ENCODE data around the gene TMEM203. TPM values are rescaled to one million over a fixed set of nuclear protein-coding genes. Genes with fewer than 3 reads are reported as not detected.

Gene TMEM203
- polyA plus RNA-seq, 1 donor (not counting 4 experiments of a cell fraction or from before 2014, with no cell fraction given), result 29.2 TPM

GRCh38 chr9:137178201-137178938, 27.1 kb downstream of the TMEM203 start:
- Histone ChIP-seq H3K27ac (ENCODE audit: control insufficient read depth, insufficient read depth, low read length) (no peak overlapping the region), H3K27me3 (ENCODE audit: control insufficient read depth, extremely low read depth, insufficient read depth, low read length) (peaks cover 22% of the 10 kb centered on the region), H3K4me2 (ENCODE audit: control insufficient read depth, extremely low read depth, insufficient read depth, low read depth, low read length) (no peak overlapping the region), H4K20me1 (ENCODE audit: control insufficient read depth, extremely low read depth, insufficient read depth, low read length) (peaks cover 9% of the 10 kb centered on the region), H2AFZ (ENCODE audit: control insufficient read depth, low read length) (no peak overlapping the region), H3K9me3 (ENCODE audit: control insufficient read depth, low read depth, low read length) (no peaks in the 10 kb centered on the region), H3K4me1 (ENCODE audit: control insufficient read depth, extremely low read depth, insufficient read depth, low read length) (no peaks in the 10 kb centered on the region), H3K36me3 (ENCODE audit: control insufficient read depth in 2 of 2, extremely low read depth in 1 of 2, insufficient read depth in 2 of 2, low read length in 2 of 2) (peaks cover 8 to 15% of the 10 kb centered on the region in 2 experiments), H3K9me1 (ENCODE audit: control insufficient read depth, extremely low read depth, insufficient read depth, low read length) (no peaks in the 10 kb centered on the region), H3K9ac (ENCODE audit: control insufficient read depth, extremely low read depth, insufficient read depth, low read length) (no peak overlapping the region), H3K4me3 (ENCODE audit: control insufficient read depth in 2 of 3, extremely low read depth in 1 of 3, insufficient read depth in 2 of 3, low read depth in 1 of 3, low read length in 3 of 3) (no peak overlapping the region), H3K79me2 (ENCODE audit: control insufficient read depth, insufficient read depth, low read length) (no peaks in the 10 kb centered on the region)
- TF ChIP-seq EZH2 (IDR thresholded peaks at IDR 0.05; ENCODE audit: low read length) (no peak), CTCF (optimal IDR thresholded peaks at IDR 0.05 in 1 of 3, IDR thresholded peaks at IDR 0.05 in 1 of 3, conservative IDR thresholded peaks at IDR 0.05 in 1 of 3; ENCODE audit: extremely low read depth in 1 of 3, insufficient read depth in 2 of 3, low read length in 3 of 3) (no peak)
- no peak for DNase-seq (ENCODE audit: low read depth, low spot score)
- dilution Hi-C loops (cut with MboI; ENCODE audit: extremely low pct_ligation_motif_present, low sequenced_read_pairs), result no loop called here
- FAIRE-seq, result no peak

DNA sequence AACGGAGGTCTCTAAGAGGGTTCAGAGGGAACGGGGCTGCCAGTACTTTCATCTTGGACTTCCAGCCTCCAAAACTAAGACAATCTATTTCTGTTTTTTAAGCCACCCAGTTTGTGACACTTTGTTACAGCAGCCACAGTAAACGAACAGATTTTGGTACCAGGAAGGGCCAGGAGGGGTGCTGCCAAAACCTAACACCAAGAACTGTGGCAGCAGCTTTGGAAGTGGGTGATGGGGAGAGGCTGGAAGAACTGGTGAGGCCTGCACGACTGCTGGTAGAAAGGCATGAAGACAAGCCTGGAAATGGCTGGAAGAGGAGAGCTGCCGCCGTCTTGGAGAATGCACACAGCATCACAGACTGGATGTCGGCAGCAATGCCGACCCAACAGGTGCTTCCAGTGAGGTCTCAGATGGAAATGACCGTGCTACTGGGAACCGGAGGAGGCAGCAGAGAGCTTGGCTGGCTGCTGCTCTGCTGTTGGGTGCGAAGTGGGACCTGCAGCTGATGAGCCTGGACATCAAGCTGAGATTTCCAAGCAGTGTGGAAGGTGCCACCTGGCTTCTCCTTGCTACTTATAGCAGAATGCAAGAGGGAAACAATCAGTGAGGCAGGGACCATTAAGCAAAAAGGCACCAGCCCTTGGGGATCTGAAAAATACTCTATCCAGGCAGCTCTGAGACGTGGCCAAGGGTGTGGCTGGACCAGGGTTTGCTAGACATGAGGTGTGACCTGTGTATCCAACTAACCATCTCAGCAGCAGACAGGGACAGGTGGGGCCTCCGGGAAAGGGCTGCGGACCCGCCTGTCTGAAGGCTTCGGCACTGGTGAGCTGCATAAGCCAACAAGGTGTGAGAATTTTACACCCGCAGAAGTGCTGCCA, 28.9 kb downstream of the TMEM203 start:
- Histone ChIP-seq H3K9me3 (ENCODE audit: control insufficient read depth, low read depth, low read length) (no peaks in the 10 kb centered on the region), H3K36me3 (ENCODE audit: control insufficient read depth in 2 of 2, extremely low read depth in 1 of 2, insufficient read depth in 2 of 2, low read length in 2 of 2) (peaks cover 2 to 7% of the 10 kb centered on the region in 2 experiments), H4K20me1 (ENCODE audit: control insufficient read depth, extremely low read depth, insufficient read depth, low read length) (peaks cover 9% of the 10 kb centered on the region), H3K79me2 (ENCODE audit: control insufficient read depth, insufficient read depth, low read length) (no peaks in the 10 kb centered on the region), H3K4me1 (ENCODE audit: control insufficient read depth, extremely low read depth, insufficient read depth, low read length) (no peaks in the 10 kb centered on the region), H3K9me1 (ENCODE audit: control insufficient read depth, extremely low read depth, insufficient read depth, low read length) (no peaks in the 10 kb centered on the region), H3K9ac (ENCODE audit: control insufficient read depth, extremely low read depth, insufficient read depth, low read length) (no peak overlapping the region), H2AFZ (ENCODE audit: control insufficient read depth, low read length) (no peak overlapping the region), H3K4me2 (ENCODE audit: control insufficient read depth, extremely low read depth, insufficient read depth, low read depth, low read length) (no peak overlapping the region), H3K27me3 (ENCODE audit: control insufficient read depth, extremely low read depth, insufficient read depth, low read length) (peaks cover 38% of the 10 kb centered on the region), H3K27ac (ENCODE audit: control insufficient read depth, insufficient read depth, low read length) (no peak overlapping the region), H3K4me3 (ENCODE audit: control insufficient read depth in 2 of 3, extremely low read depth in 1 of 3, insufficient read depth in 2 of 3, low read depth in 1 of 3, low read length in 3 of 3) (no peak overlapping the region)
- DNase-seq (ENCODE audit: low read depth, low spot score) (no peak), FAIRE-seq (peak; percentile 17)
- dilution Hi-C loops (cut with MboI; ENCODE audit: extremely low pct_ligation_motif_present, low sequenced_read_pairs), result no loop called here
- TF ChIP-seq CTCF (optimal IDR thresholded peaks at IDR 0.05 in 1 of 3, IDR thresholded peaks at IDR 0.05 in 1 of 3, conservative IDR thresholded peaks at IDR 0.05 in 1 of 3; ENCODE audit: extremely low read depth in 1 of 3, insufficient read depth in 2 of 3, low read length in 3 of 3), result peak; percentile 75 to 87 (median 87)
- no peak for TF ChIP-seq EZH2 (IDR thresholded peaks at IDR 0.05; ENCODE audit: low read length)

Measured in keratinocyte (primary cell).